ENCODE results near the gene PPIL1. TPM values are rescaled to one million over a fixed set of nuclear protein-coding genes. Genes with fewer than 3 reads are reported as not detected.

Gene PPIL1
- total RNA-seq, 1 donor from 2014 or later, result 25.6 TPM

GRCh38 chr6:36823421-36824096, 51.0 kb downstream of the PPIL1 start:
- Mint-ChIP-seq H3K9me3 (ENCODE audit: low read depth) (no peaks in the 10 kb centered on the region), H3K27me3 (ENCODE audit: low read depth) (no peaks in the 10 kb centered on the region), H3K4me3 (ENCODE audit: unreplicated experiment) (no peak overlapping the region), H3K27ac (ENCODE audit: unreplicated experiment) (no peak overlapping the region), H3K36me3 (ENCODE audit: low read depth) (no peaks in the 10 kb centered on the region), H3K4me1 (ENCODE audit: low read depth) (peaks cover 22% of the 10 kb centered on the region)
- TF ChIP-seq CTCF (IDR thresholded peaks at IDR 0.05), result no peak
- DNase-seq (ENCODE audit: low spot score), result no peak

GRCh38 chr6:36822506-36823269, 51.9 kb downstream of the PPIL1 start:
- no peak for TF ChIP-seq CTCF (IDR thresholded peaks at IDR 0.05)
- no peak for DNase-seq (ENCODE audit: low spot score)
- no peak overlapping the region for H3K4me3 Mint-ChIP-seq (ENCODE audit: unreplicated experiment)
- no peaks in the 10 kb centered on the region for H3K36me3 Mint-ChIP-seq (ENCODE audit: low read depth)
- H3K4me1 Mint-ChIP-seq (ENCODE audit: low read depth), result peaks cover 18% of the 10 kb centered on the region
- H3K9me3 Mint-ChIP-seq (ENCODE audit: low read depth), result no peaks in the 10 kb centered on the region
- H3K27me3 Mint-ChIP-seq (ENCODE audit: low read depth), result no peaks in the 10 kb centered on the region
- no peak overlapping the region for H3K27ac Mint-ChIP-seq (ENCODE audit: unreplicated experiment)

GRCh38 chr6:36821581-36822335, 52.8 kb downstream of the PPIL1 start:
- Mint-ChIP-seq H3K4me1 (ENCODE audit: low read depth) (peaks cover 9% of the 10 kb centered on the region), H3K4me3 (ENCODE audit: unreplicated experiment) (no peak overlapping the region), H3K9me3 (ENCODE audit: low read depth) (no peaks in the 10 kb centered on the region), H3K27ac (ENCODE audit: unreplicated experiment) (peak overlapping the region; percentile 97), H3K36me3 (ENCODE audit: low read depth) (no peaks in the 10 kb centered on the region), H3K27me3 (ENCODE audit: low read depth) (no peaks in the 10 kb centered on the region)
- DNase-seq (ENCODE audit: low spot score), result no peak
- no peak for TF ChIP-seq CTCF (IDR thresholded peaks at IDR 0.05)

GRCh38 chr6:36820700-36821580, 53.7 kb downstream of the PPIL1 start:
- Mint-ChIP-seq H3K9me3 (ENCODE audit: low read depth) (no peaks in the 10 kb centered on the region), H3K4me1 (ENCODE audit: low read depth) (peaks cover 9% of the 10 kb centered on the region), H3K36me3 (ENCODE audit: low read depth) (no peaks in the 10 kb centered on the region), H3K4me3 (ENCODE audit: unreplicated experiment) (no peak overlapping the region), H3K27me3 (ENCODE audit: low read depth) (no peaks in the 10 kb centered on the region), H3K27ac (ENCODE audit: unreplicated experiment) (peak overlapping the region; percentile 97)
- no peak for TF ChIP-seq CTCF (IDR thresholded peaks at IDR 0.05)
- no peak for DNase-seq (ENCODE audit: low spot score)
